HepG2 (cell line): ENCODE data around the gene MYLK. TPM values are rescaled to one million over a fixed set of nuclear protein-coding genes. Genes with fewer than 3 reads are reported as not detected.

Experiments used
- ETS1 ChIP-seq: sonication (generic); formaldehyde crosslinking; IDR thresholded peaks from 2 replicates; pipeline ENCODE4 v1.4.0; 2020; ENCODE audit warnings: missing genetic modification reagents
- FOXA3 ChIP-seq: IDR thresholded peaks from 2 replicates; pipeline ENCODE4 v1.6.1; 2016; ENCODE audit warnings: missing genetic modification reagents, missing compliant biosample characterization
- HES4 ChIP-seq: sonication (generic); formaldehyde crosslinking; IDR thresholded peaks from 2 replicates; pipeline ENCODE4 v1.9.0; 2021; ENCODE audit warnings: mild to moderate bottlenecking, missing genetic modification reagents, borderline replicate concordance
- HNF1B ChIP-seq: sonication (generic); formaldehyde crosslinking; IDR thresholded peaks from 2 replicates; pipeline ENCODE4 v1.5.1; 2020; ENCODE audit warnings: mild to moderate bottlenecking, moderate library complexity, missing genetic modification reagents
- MTF1 ChIP-seq: sonication (generic); formaldehyde crosslinking; IDR thresholded peaks from 2 replicates; pipeline ENCODE4 v1.5.0; 2020; ENCODE audit warnings: missing genetic modification reagents
- PATZ1 ChIP-seq: sonication (generic); formaldehyde crosslinking; IDR thresholded peaks from 2 replicates; pipeline ENCODE4 v1.4.0; 2020; ENCODE audit warnings: missing genetic modification reagents
- SETDB1 ChIP-seq: sonication (generic); formaldehyde crosslinking; IDR thresholded peaks from 2 replicates; pipeline ENCODE4 v1.5.1; 2020; ENCODE audit warnings: missing genetic modification reagents, mild to moderate bottlenecking, borderline replicate concordance
- SMAD1 ChIP-seq: sonication (generic); formaldehyde crosslinking; IDR thresholded peaks from 2 replicates; pipeline ENCODE4 v1.4.0; 2020; ENCODE audit warnings: missing genetic modification reagents, low read depth, mild to moderate bottlenecking, borderline replicate concordance
- ZBED4 ChIP-seq: sonication (generic); formaldehyde crosslinking; IDR thresholded peaks from 2 replicates; pipeline ENCODE4 v1.4.0; 2020; ENCODE audit warnings: missing genetic modification reagents, borderline replicate concordance
- ZNF230 ChIP-seq: sonication (generic); formaldehyde crosslinking; IDR thresholded peaks from 2 replicates; pipeline ENCODE4 v1.4.0; 2020; ENCODE audit warnings: mild to moderate bottlenecking, missing genetic modification reagents
- ZNF577 ChIP-seq: sonication (generic); formaldehyde crosslinking; IDR thresholded peaks from 2 replicates; pipeline ENCODE4 v1.4.0; 2020; ENCODE audit warnings: mild to moderate bottlenecking, low read depth, missing genetic modification reagents, borderline replicate concordance
- ZNF777 ChIP-seq: sonication (generic); formaldehyde crosslinking; IDR thresholded peaks from 2 replicates; pipeline ENCODE4 v1.4.0; 2020; ENCODE audit warnings: missing genetic modification reagents
- ZNF841 ChIP-seq: sonication (generic); formaldehyde crosslinking; IDR thresholded peaks from 2 replicates; pipeline ENCODE4 v1.8.1; 2023; ENCODE audit warnings: missing genetic modification reagents, borderline replicate concordance
- polyA plus RNA-seq, 8 experiments: library from polyadenylated mRNA; depleted of rRNA in 3 of 8; stranded (reverse) in 7 of 8; unstranded in 1 of 8; fragments of >200 nt; fragmentation: Illumina TruSeq in 4 of 8; extraction: Trizol in 4 of 8; gene quantifications; 2 replicates each; pipeline versions ENCODE4 v1.2.1 to v1.2.3, GENCODE V29; 2011 to 2016; ENCODE audit warnings: low read depth in 4 of 8, missing spikeins in 1 of 8, mixed read lengths in 1 of 8; ENCODE audit not compliant: insufficient read depth in 1 of 8
- total RNA-seq, 5 experiments: library from RNA; depleted of rRNA; stranded (reverse); fragments of >200 nt; fragmentation: Illumina TruSeq; extraction: Trizol; gene quantifications; 2 replicates each; pipeline ENCODE4 v1.2.3, GENCODE V29; 2016; ENCODE audit warnings: low read depth in 1 of 5
- TF ChIP-seq, protein P1 (sequence below): sonication (generic); formaldehyde crosslinking; IDR thresholded peaks from 2 replicates; pipeline ENCODE4 v1.4.0; 2020; ENCODE audit warnings: low read depth, mild to moderate bottlenecking, missing genetic modification reagents
- TF ChIP-seq, protein P2 (sequence below): sonication (generic); formaldehyde crosslinking; IDR thresholded peaks from 2 replicates; pipeline ENCODE4 v1.5.1; 2020; ENCODE audit warnings: mild to moderate bottlenecking, missing genetic modification reagents, moderate library complexity
- TF ChIP-seq, protein P3 (sequence below): IDR thresholded peaks from 2 replicates; pipeline ENCODE4 v1.6.1; 2016; ENCODE audit warnings: low read depth, borderline replicate concordance

Gene MYLK
- total and polyA plus RNA-seq, 2 of the 13 experiments (the other 11 are each of a cell fraction or from before 2014, with no cell fraction given), result 10.6 to 34.9 TPM

- TF ChIP-seq ZBED4 (CRISPR knock-in tag), result no peak
- TF ChIP-seq, protein P1, sequence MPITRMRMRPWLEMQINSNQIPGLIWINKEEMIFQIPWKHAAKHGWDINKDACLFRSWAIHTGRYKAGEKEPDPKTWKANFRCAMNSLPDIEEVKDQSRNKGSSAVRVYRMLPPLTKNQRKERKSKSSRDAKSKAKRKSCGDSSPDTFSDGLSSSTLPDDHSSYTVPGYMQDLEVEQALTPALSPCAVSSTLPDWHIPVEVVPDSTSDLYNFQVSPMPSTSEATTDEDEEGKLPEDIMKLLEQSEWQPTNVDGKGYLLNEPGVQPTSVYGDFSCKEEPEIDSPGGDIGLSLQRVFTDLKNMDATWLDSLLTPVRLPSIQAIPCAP (CRISPR knock-in tag), result no peak
- TF ChIP-seq, protein P2, sequence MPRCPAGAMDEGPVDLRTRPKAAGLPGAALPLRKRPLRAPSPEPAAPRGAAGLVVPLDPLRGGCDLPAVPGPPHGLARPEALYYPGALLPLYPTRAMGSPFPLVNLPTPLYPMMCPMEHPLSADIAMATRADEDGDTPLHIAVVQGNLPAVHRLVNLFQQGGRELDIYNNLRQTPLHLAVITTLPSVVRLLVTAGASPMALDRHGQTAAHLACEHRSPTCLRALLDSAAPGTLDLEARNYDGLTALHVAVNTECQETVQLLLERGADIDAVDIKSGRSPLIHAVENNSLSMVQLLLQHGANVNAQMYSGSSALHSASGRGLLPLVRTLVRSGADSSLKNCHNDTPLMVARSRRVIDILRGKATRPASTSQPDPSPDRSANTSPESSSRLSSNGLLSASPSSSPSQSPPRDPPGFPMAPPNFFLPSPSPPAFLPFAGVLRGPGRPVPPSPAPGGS (CRISPR knock-in tag), result no peak
- TF ChIP-seq ZNF841, result no peak
- TF ChIP-seq, protein P3, sequence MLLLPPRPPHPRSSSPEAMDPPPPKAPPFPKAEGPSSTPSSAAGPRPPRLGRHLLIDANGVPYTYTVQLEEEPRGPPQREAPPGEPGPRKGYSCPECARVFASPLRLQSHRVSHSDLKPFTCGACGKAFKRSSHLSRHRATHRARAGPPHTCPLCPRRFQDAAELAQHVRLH, result peak; percentile 75; the same call in 1 of the 2 replicates
- TF ChIP-seq PATZ1 (CRISPR knock-in tag), result 0 out of 2 replicates have a peak, but pooled peaks have one; percentile 19
- no peak for TF ChIP-seq ZNF777 (CRISPR knock-in tag)
- TF ChIP-seq ZNF230 (CRISPR knock-in tag), result no peak
- no peak for TF ChIP-seq SMAD1 (CRISPR knock-in tag)
- no peak for TF ChIP-seq SETDB1 (CRISPR knock-in tag)
- 0 out of 2 replicates have a peak, but pooled peaks have one; percentile 21 for TF ChIP-seq FOXA3
- no peak for TF ChIP-seq MTF1 (CRISPR knock-in tag)
- no peak for TF ChIP-seq ZNF577 (CRISPR knock-in tag)
- no peak for TF ChIP-seq HNF1B (CRISPR knock-in tag)
- TF ChIP-seq HES4 (CRISPR knock-in tag), result no peak
- no peak for TF ChIP-seq ETS1 (CRISPR knock-in tag)
Observed at GRCh38 chr3:123642182-123642956, 241.8 kb downstream of the MYLK start (continued).
